COLO829 (cell line): ENCODE results near the gene NFATC3.

Experiments
- DNase-seq: peaks from one replicate; pipeline ENCODE4 v3.0.0; 2012; ENCODE audit warnings: low spot score

The NFATC3 gene

GRCh38 chr16:68190736-68191510, 105.8 kb downstream of the NFATC3 start:
- no peak for DNase-seq

- DNase-seq: no peak
Observed at GRCh38 chr16:68194251-68194650, 109.1 kb downstream of the NFATC3 start.

GRCh38 chr16:68197250-68197649, 112.1 kb downstream of the NFATC3 start:
- no peak for DNase-seq

GRCh38 chr16:68200088-68200783, 115.1 kb downstream of the NFATC3 start:
- DNase-seq: peak; percentile 7

- no peak for DNase-seq
Observed at GRCh38 chr16:68202091-68202519, 116.9 kb downstream of the NFATC3 start.

GRCh38 chr16:68206245-68206644, 121.1 kb downstream of the NFATC3 start:
- no peak for DNase-seq

- no peak for DNase-seq
Observed at GRCh38 chr16:68214726-68215125, 129.6 kb downstream of the NFATC3 start.

- DNase-seq: no peak
Observed at GRCh38 chr16:68215302-68215701, 130.1 kb downstream of the NFATC3 start.

- no peak for DNase-seq
Observed at GRCh38 chr16:68216240-68216639, 131.1 kb downstream of the NFATC3 start.

GRCh38 chr16:68217506-68217905, 132.3 kb downstream of the NFATC3 start:
- DNase-seq: no peak

GRCh38 chr16:68219725-68220351, 134.7 kb downstream of the NFATC3 start:
- DNase-seq: no peak

GRCh38 chr16:68223072-68223471, 137.9 kb downstream of the NFATC3 start:
- DNase-seq: no peak

- DNase-seq: no peak
Observed at GRCh38 chr16:68226116-68226515, 140.9 kb downstream of the NFATC3 start.

GRCh38 chr16:68227183-68227793, 142.1 kb downstream of the NFATC3 start:
- DNase-seq: no peak

GRCh38 chr16:68227850-68228553, 142.8 kb downstream of the NFATC3 start:
- no peak for DNase-seq

GRCh38 chr16:68228652-68229051, 143.5 kb downstream of the NFATC3 start:
- DNase-seq: no peak

GRCh38 chr16:68229431-68230175, 144.4 kb downstream of the NFATC3 start:
- peak; percentile 49 for DNase-seq

- DNase-seq: no peak
Observed at GRCh38 chr16:68230176-68230571, 145.0 kb downstream of the NFATC3 start.

- DNase-seq: no peak
Observed at GRCh38 chr16:68230956-68231355, 145.8 kb downstream of the NFATC3 start.

GRCh38 chr16:68231384-68232136, 146.4 kb downstream of the NFATC3 start:
- DNase-seq: no peak
